ENCODE measurements around the gene HSPA12A.

The HSPA12A gene

DNA sequence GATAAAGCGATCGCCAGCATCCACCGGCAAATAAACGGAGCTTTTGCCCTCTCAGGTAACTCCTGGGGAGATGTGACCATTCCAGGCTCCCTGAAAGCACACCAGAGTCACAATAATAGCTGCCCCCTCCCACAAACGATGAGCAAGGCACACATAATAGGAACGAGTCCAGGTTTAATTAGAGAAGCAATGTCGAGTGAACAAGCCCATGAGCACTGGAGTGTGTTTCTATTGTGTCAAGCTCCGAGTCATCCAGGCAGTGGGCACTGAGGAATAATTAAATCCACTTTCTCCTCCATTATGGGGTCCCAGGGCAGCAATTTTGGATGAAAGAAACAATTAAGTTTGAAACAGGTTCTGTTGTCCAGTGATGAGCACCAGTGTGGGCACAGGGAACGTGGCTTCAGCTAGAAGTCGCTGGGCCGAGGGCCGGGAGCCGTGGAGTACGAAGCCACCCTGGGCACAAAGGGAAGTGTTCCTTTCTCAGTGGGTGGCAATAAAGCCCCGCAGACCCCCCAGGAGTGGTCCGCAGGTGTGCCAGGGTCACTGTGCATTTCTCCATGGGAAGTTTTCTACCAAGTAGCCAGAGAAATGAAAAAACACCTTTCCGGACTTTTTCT is 109.7 kb downstream of the HSPA12A start:
- CTCF ChIA-PET, result no interaction called here
- TF ChIP-seq, protein P1, sequence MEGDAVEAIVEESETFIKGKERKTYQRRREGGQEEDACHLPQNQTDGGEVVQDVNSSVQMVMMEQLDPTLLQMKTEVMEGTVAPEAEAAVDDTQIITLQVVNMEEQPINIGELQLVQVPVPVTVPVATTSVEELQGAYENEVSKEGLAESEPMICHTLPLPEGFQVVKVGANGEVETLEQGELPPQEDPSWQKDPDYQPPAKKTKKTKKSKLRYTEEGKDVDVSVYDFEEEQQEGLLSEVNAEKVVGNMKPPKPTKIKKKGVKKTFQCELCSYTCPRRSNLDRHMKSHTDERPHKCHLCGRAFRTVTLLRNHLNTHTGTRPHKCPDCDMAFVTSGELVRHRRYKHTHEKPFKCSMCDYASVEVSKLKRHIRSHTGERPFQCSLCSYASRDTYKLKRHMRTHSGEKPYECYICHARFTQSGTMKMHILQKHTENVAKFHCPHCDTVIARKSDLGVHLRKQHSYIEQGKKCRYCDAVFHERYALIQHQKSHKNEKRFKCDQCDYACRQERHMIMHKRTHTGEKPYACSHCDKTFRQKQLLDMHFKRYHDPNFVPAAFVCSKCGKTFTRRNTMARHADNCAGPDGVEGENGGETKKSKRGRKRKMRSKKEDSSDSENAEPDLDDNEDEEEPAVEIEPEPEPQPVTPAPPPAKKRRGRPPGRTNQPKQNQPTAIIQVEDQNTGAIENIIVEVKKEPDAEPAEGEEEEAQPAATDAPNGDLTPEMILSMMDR (IDR thresholded peaks at IDR 0.05; ENCODE audit: insufficient read depth, low read length, missing control alignments), result no peak
- H3K4me3 ChIP-seq (ENCODE audit: low read depth, low read length), result no peak overlapping the region
- POLR2A ChIA-PET, result no interaction called here
- DNase-seq (ENCODE audit: low read depth, low spot score), result no peak

DNA sequence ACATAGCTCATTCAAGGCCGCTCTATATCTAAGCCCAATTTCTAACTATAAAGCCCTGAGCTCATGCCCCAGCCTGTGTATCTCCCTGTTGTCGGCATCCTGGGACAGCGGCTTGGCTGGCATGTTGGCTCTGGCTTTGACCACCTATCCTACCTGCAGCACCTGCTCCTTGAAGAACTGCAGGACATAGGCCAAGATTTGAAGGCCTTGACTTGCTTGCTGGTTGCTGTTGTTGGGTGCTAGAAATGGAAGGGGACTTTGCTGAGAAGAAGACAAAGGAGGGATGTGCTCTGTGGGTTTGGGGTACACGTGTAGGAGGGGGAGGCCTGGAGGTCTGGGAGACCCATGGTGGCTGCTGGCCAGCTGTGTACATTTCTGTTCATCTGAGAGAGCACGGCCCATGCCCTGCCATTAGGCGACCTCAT is 110.5 kb downstream of the HSPA12A start:
- POLR2A ChIA-PET, result no interaction called here

DNA sequence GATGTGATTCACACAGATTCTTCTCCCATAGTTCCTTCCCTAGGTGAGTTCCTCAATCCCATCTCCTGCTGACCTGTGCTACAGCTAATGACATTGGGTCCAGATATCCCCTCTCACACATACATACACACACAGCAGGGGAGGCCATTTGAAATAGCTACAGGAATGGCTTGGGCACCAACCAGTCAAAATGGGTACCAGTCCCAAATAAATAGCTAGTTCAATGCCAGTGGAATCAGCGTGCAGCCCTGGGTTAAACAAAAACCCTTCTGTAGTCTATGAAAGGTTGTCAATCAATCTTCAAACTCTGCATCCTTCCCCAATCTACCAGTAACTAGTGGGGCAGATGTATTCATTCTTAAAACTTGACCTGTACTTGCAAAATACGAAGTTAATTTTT is 112.3 kb downstream of the HSPA12A start:
- CTCF ChIA-PET, result interaction anchor here (1.1 to 1.4 kb wide), 2 partner anchors 158 to 167 kb away, joined by 4 read pairs; no protein-coding TSS in a partner anchor

More for the DNA sequence above, 110.5 kb downstream of the HSPA12A start:
- no peak for DNase-seq (ENCODE audit: low read depth, low spot score)
- TF ChIP-seq, protein P1 (IDR thresholded peaks at IDR 0.05; ENCODE audit: insufficient read depth, low read length, missing control alignments), result no peak
- CTCF ChIA-PET, result no interaction called here
- no peak overlapping the region for H3K4me3 ChIP-seq (ENCODE audit: low read depth, low read length)

DNA sequence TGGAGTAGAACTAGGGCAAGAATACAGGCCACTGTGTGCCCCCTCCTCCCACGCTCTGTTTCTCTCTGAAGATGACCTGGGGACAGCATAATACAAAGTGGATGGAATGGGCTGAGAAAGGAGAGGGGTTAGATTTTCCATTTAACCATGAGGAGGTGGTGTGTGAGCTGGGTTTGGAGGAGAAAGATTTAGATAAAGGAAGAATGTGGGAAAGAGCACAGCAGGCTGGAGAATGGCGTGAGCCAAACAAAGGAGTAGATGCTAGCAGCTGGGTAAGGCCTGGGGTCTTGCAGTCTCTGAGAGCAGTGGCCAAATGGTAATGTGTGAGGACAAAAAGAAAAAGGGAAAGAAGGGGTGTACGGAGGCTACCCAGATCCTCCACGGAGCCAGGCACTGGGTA is 113.0 kb downstream of the HSPA12A start:
- no peak overlapping the region for H3K4me3 ChIP-seq (ENCODE audit: low read depth, low read length)
- POLR2A ChIA-PET, result no interaction called here
- no peak for DNase-seq (ENCODE audit: low read depth, low spot score)
- TF ChIP-seq, protein P1 (IDR thresholded peaks at IDR 0.05; ENCODE audit: insufficient read depth, low read length, missing control alignments), result no peak
- CTCF ChIA-PET, result interaction anchor here (1.1 to 1.4 kb wide), 4 partner anchors 159 to 168 kb away, joined by 3 to 5 read pairs (median 4); no protein-coding TSS in a partner anchor

More for the DNA sequence above, 112.3 kb downstream of the HSPA12A start:
- H3K4me3 ChIP-seq (ENCODE audit: low read depth, low read length), result no peak overlapping the region
- no peak for DNase-seq (ENCODE audit: low read depth, low spot score)
- POLR2A ChIA-PET, result no interaction called here
- TF ChIP-seq, protein P1 (IDR thresholded peaks at IDR 0.05; ENCODE audit: insufficient read depth, low read length, missing control alignments), result no peak

DNA sequence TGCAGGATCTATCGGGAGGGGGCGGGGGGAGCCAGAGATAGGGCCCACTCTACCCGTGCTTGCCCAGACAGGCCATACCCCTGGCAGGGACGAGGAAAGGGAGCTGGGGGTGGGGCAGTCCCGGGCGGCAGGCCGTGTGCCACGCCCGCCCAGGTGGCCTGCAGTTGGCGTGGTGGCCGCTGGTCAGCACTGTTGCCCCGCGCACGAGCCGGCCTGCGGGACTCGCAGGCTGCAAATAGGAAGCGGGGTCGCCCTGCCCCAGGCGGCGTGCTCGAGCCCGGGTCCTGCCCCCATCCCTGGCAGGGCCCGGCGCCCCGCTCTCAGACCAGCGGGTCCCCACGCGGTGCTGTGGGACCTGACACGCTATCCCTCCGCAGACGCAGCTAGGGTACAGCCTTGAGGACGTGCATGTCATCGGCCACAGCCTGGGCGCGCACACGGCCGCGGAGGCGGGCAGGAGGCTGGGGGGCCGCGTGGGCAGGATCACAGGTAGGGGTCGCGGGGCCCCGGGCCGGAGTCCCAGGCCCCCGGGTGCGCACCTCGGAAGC is 114.9 kb downstream of the HSPA12A start:
- ChIA-PET CTCF (interaction anchor here (1.1 to 3.0 kb wide), 3 partner anchors 158 to 539 kb away, joined by 3 to 25 read pairs (median 3); no protein-coding TSS in a partner anchor), POLR2A (no interaction called here)
- no peak for DNase-seq (ENCODE audit: low read depth, low spot score)
- TF ChIP-seq, protein P1 (IDR thresholded peaks at IDR 0.05; ENCODE audit: insufficient read depth, low read length, missing control alignments), result peak; percentile 46
- no peak overlapping the region for H3K4me3 ChIP-seq (ENCODE audit: low read depth, low read length)

DNA sequence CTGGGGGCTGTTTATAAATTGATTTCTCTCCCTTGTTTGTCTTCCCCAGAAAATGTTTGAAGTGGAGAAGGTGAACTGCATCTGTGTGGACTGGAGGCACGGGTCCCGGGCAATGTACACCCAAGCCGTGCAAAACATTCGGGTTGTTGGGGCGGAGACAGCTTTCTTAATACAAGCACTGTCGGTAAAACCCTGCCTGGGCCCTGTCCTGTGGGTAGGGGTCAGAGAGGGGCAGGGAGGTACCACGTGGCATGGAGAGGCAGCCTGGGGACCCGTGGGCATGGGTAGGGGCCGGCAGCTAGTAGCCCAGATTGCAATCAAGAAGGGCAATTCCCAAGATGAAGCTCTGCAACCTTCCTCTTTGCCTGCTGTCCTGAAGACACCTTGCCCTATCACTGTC is 115.6 kb downstream of the HSPA12A start:
- no peak overlapping the region for H3K4me3 ChIP-seq (ENCODE audit: low read depth, low read length)
- ChIA-PET CTCF (interaction anchor here (1.1 to 3.0 kb wide), 3 partner anchors 159 to 540 kb away, joined by 3 to 25 read pairs (median 3); no protein-coding TSS in a partner anchor), POLR2A (no interaction called here)
- TF ChIP-seq, protein P1 (IDR thresholded peaks at IDR 0.05; ENCODE audit: insufficient read depth, low read length, missing control alignments), result no peak
- no peak for DNase-seq (ENCODE audit: low read depth, low spot score)

All from AG04449 (cell line).